PC-9 (cell line): ENCODE measurements around the gene PTCD3. TPM values are rescaled to one million over a fixed set of nuclear protein-coding genes. Genes with fewer than 3 reads are reported as not detected.

Experiments
- BruUV-seq: library from RNA; stranded (reverse); fragments of 400-500 nt; replicated peaks from 2 replicates; lab custom pipeline; 2021; lab: Mats Ljungman, UMichigan
- CTCF ChIA-PET: fragments of 300-600 bp; sonication (Branson Sonifier 250); formaldehyde crosslinking; loops from one replicate; lab custom pipeline; 2022; ENCODE audit warnings: antibody characterized with exemption; lab: Charles Lee
- POLR2A ChIA-PET: fragments of 300-600 bp; sonication (Branson Sonifier 250); formaldehyde crosslinking; loops from one replicate; lab custom pipeline; 2022; ENCODE audit warnings: antibody characterized with exemption; ENCODE audit not compliant: unreplicated experiment; lab: Charles Lee
- DNase-seq, 2 experiments: peaks; one replicate each; pipeline versions ENCODE4 v3.0.0 to v3.0.0-alpha.2; 2015 to 2022; ENCODE audit warnings: mixed read lengths in 1 of 2
- H2AFZ ChIP-seq: fragments of 200-600 bp; sonication (generic); 2 replicates; pipeline ENCODE4 v1.8.1; 2017; ENCODE audit warnings: antibody characterized with exemption
- H3F3A ChIP-seq: fragments of 200-600 bp; sonication (generic); 2 replicates; pipeline ENCODE4 v1.8.1; 2017; ENCODE audit warnings: antibody characterized with exemption, mild to moderate bottlenecking, low read depth; ENCODE audit not compliant: insufficient read depth
- H3K27ac ChIP-seq: fragments of 200-600 bp; sonication (generic); 2 replicates; pipeline ENCODE4 v1.6.1; 2016; ENCODE audit warnings: mixed run types
- H3K27me3 ChIP-seq: fragments of 200-600 bp; sonication (generic); 2 replicates; pipeline ENCODE4 v1.6.1; 2016; ENCODE audit warnings: low read depth, mixed run types; ENCODE audit not compliant: insufficient read depth
- H3K36me3 ChIP-seq: fragments of 200-600 bp; sonication (generic); 2 replicates; pipeline ENCODE4 v1.6.1; 2016; ENCODE audit warnings: low read depth, mixed run types
- H3K4me1 ChIP-seq: fragments of 200-600 bp; sonication (generic); replicated peaks from 2 replicates; pipeline ENCODE4 v1.6.1; 2016; ENCODE audit warnings: mixed run types; ENCODE audit not compliant: insufficient read depth
- H3K4me2 ChIP-seq: fragments of 200-600 bp; sonication (generic); 2 replicates; pipeline ENCODE4 v1.6.1; 2017; ENCODE audit warnings: mixed run types
- H3K4me3 ChIP-seq: fragments of 200-600 bp; sonication (generic); 2 replicates; pipeline ENCODE4 v1.6.1; 2016; ENCODE audit warnings: mixed run types
- H3K79me2 ChIP-seq: fragments of 200-600 bp; sonication (generic); 2 replicates; pipeline ENCODE4 v1.6.1; 2017; ENCODE audit warnings: low read depth, mixed run types
- H3K9me2 ChIP-seq: fragments of 200-600 bp; sonication (generic); 2 replicates; pipeline ENCODE4 v1.8.1; 2017; ENCODE audit warnings: mild to moderate bottlenecking; ENCODE audit not compliant: insufficient read depth
- H3K9me3 ChIP-seq: fragments of 200-600 bp; sonication (generic); 2 replicates; pipeline ENCODE4 v1.8.1; 2016; ENCODE audit warnings: low read depth; ENCODE audit not compliant: insufficient read depth
- H4K20me1 ChIP-seq: fragments of 200-600 bp; sonication (generic); 2 replicates; pipeline ENCODE4 v1.8.1; 2017; ENCODE audit not compliant: insufficient read depth
- CTCF ChIP-seq: fragments of 200-600 bp; sonication (generic); conservative IDR thresholded peaks from 2 replicates; pipeline ENCODE4 v1.6.1; 2017; ENCODE audit warnings: mixed run types, antibody characterized with exemption, mild to moderate bottlenecking, moderate library complexity
- EZH2 ChIP-seq: fragments of 200-600 bp; sonication (generic); IDR thresholded peaks from 2 replicates; pipeline ENCODE4 v1.8.0; 2017; ENCODE audit warnings: antibody characterized with exemption, low read depth
- intact Hi-C: fragments of 100-400 bp; cut with micrococcal nuclease; formaldehyde crosslinking; loops from one replicate; pipeline ENCODE4 v1.10.0; 2022; ENCODE audit not compliant: unreplicated experiment
- total RNA-seq: library from RNA; stranded (reverse); gene quantifications from 2 replicates; pipeline ENCODE4 v1.2.3, GENCODE V29; 2021

PTCD3 gene
- total RNA-seq, 1 experiment from 2014 or later = 82.7 TPM

- H3F3A ChIP-seq = peaks cover 51% of the 10 kb centered on the region
- H3K4me3 ChIP-seq = peak overlapping the region; percentile 23; the same call in 1 of the 2 replicates
- H3K79me2 ChIP-seq = peaks cover 25% of the 10 kb centered on the region
- H3K4me2 ChIP-seq = peak overlapping the region; percentile 57
- peak in 1 of 2 experiments; percentile 91 for DNase-seq
- H3K9me3 ChIP-seq = no peaks in the 10 kb centered on the region
- H4K20me1 ChIP-seq = no peaks in the 10 kb centered on the region
- ChIA-PET CTCF (no interaction called here), POLR2A (no interaction called here)
- H3K27ac ChIP-seq = peak overlapping the region; percentile 80
- H3K27me3 ChIP-seq = no peaks in the 10 kb centered on the region
- H3K9me2 ChIP-seq = no peaks in the 10 kb centered on the region
- no TSS peak for BruUV-seq
- peaks cover 59% of the 10 kb centered on the region for H3K4me1 ChIP-seq
- H3K36me3 ChIP-seq = peaks cover 58% of the 10 kb centered on the region
- intact Hi-C loops = loop anchor here (5.0 kb wide), 1 partner anchor 175 kb away; the partner anchor contains the start of gene ST3GAL5
- TF ChIP-seq EZH2 (no peak), CTCF (no peak)
- H2AFZ ChIP-seq = no peak overlapping the region
These were observed 44.0 kb upstream of the PTCD3 start for GRCh38 chr2:86062043-86062442.

- no peak overlapping the region for H2AFZ ChIP-seq
- no peak for TF ChIP-seq CTCF
- TF ChIP-seq EZH2 = no peak
- no peaks in the 10 kb centered on the region for H3K9me3 ChIP-seq
- no peaks in the 10 kb centered on the region for H3K27me3 ChIP-seq
- H3K4me1 ChIP-seq = peaks cover 59% of the 10 kb centered on the region
- ChIA-PET CTCF (interaction anchor here (0.6 kb wide), 1 partner anchor 9 kb away, joined by 4 read pairs; no protein-coding TSS in a partner anchor), POLR2A (no interaction called here)
- H3K36me3 ChIP-seq = peaks cover 70% of the 10 kb centered on the region
- peak overlapping the region; percentile 33 for H3K4me2 ChIP-seq
- BruUV-seq = TSS peak; percentile 29
- no peaks in the 10 kb centered on the region for H3K9me2 ChIP-seq
- intact Hi-C loops = loop anchor here (1.0 to 5.0 kb wide), 2 partner anchors 130 to 177 kb away; partner anchors contain the start of gene ST3GAL5
- H4K20me1 ChIP-seq = no peaks in the 10 kb centered on the region
- DNase-seq = peak in 1 of 2 experiments; percentile 80
- peaks cover 25% of the 10 kb centered on the region for H3K79me2 ChIP-seq
- peaks cover 56% of the 10 kb centered on the region for H3F3A ChIP-seq
- peak overlapping the region; percentile 80 for H3K27ac ChIP-seq
- H3K4me3 ChIP-seq = no peak overlapping the region
These were observed 42.0 kb upstream of the PTCD3 start for GRCh38 chr2:86064006-86064405.

- BruUV-seq = no TSS peak
- peaks cover 69% of the 10 kb centered on the region for H3K36me3 ChIP-seq
- peaks cover 53% of the 10 kb centered on the region for H3F3A ChIP-seq
- H4K20me1 ChIP-seq = no peaks in the 10 kb centered on the region
- peaks cover 16% of the 10 kb centered on the region for H3K79me2 ChIP-seq
- intact Hi-C loops = no loop called here
- no peaks in the 10 kb centered on the region for H3K27me3 ChIP-seq
- H3K27ac ChIP-seq = peak overlapping the region; percentile 80; the same call in 1 of the 2 replicates
- no peak for DNase-seq
- H3K9me2 ChIP-seq = no peaks in the 10 kb centered on the region
- H3K4me1 ChIP-seq = peaks cover 52% of the 10 kb centered on the region
- no peak overlapping the region for H3K4me2 ChIP-seq
- H2AFZ ChIP-seq = no peak overlapping the region
- no peaks in the 10 kb centered on the region for H3K9me3 ChIP-seq
- H3K4me3 ChIP-seq = no peak overlapping the region
- POLR2A ChIA-PET = no interaction called here
- TF ChIP-seq CTCF = no peak
- TF ChIP-seq EZH2 = no peak
- CTCF ChIA-PET = no interaction called here
These were observed 40.5 kb upstream of the PTCD3 start for GRCh38 chr2:86065512-86065911.
